SKM-1 treated with dmso at 0.1 percent for 144 hours (cell line): ENCODE measurements around the gene CDC5L.
"Not testable (repeated sequence)": the region's sequence is repeated elsewhere in the genome, so short reads cannot be mapped to it uniquely, and the experiment has no call there.

Source experiments
- DNase-seq: peaks from one replicate; lab custom pipeline; 2025; ENCODE audit not compliant: unreplicated experiment; lab: John Stamatoyannopoulos, UW

Gene CDC5L

DNA sequence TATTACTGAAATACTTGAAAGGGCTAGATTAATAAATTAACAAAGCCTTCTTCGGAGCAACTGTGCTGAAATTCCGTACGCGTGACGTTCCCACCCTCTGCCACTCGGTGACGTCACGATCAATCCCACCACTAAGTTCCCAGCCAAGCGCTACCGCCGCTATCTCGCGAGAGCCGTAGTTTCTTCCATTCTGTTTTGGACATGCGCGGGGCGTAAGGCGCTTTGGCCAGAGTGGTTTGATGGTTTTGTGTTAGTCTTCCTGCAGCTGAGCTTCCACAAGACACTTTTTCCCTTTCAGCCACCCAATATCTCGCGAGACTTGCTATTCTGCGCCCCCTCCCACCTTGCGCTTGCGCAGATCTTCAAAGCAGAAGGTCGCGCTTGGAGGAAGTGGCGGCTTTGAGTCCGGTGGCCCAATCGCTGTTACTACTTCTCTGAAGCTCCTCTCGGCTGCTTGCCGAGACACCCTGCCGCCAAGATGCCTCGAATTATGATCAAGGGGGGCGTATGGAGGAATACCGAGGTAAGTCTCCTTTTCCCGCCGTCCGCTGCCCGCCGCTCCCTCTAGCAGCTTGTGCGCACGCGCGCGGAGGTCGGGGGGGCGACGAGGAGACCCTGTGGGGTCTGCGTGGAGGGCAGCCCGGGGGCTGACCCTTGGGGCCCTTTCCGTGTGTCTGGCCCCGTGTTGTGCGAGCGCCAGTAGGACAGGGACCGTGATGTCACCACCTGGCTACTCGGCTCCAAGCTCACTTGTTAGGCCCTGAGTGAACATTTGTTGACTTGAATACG is at the start of gene CDC5L:
Gene CDC5L (plus strand): TSS at position 361 of the 789 bp plus-strand sequence. CDS start 118 bp downstream, at position 479.
- DNase-seq = peak; percentile 98

DNA sequence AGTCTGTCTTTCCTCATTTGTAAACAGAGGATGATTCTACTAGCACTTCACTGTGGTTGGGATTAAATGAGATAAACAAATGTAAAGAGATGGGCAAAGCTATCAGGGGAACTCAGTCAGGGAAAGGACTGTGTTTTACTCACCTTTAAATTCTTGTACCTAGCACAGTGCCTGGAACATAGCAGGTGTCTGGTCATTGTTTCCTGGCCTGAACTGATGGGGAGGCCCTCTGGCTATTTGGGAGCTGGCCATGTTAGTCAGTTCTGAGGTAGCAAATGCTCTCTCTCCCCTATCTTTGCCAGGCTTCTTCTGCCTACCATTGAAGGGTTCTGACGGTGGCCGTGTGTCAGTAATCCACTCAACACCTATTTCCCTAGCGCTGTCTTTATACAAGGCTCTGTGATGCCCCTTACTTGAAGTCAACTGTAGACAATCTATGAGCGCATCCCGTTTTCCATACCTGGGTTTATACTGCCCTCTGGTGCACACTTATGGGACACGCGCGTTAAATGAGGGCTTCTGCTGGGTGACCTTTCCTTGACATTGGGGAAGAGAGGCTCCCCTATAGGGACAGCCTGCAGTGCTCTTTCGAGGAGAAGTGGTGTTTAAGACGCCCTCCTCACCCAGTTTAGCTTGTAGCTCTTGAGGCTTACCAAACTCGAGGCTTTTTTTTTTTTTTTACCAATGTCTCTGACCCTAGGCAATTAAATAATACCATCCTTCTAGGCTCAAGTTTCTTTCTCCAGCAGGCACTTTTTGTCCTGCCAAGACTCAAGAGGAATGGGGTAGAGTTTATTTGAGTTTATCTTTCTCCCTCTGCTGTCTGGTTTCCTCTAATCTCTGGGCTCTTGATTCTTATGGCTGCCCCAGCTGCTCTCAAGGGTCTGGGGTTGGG is 49.0 kb upstream of the CDC5L start:
- peak; percentile 77 for DNase-seq

DNA sequence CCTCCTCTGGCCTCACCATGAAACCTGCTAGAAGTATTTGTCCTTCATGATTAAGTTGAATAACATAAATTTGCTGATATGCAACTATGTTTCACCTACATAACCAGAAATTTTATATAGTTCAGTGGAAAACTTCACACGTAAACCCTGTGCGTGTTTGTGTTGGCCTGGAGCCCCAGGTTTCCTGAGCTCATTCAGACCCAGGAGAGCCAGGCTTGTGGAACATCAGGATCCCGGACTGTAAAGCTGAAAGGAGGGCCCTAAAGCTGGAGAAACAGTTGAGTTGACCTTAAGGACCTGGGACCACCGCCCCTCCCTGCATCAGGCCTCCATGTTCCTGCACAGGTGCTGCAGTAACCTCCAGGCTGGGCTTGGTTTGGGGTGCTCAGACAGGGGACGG is 48.2 kb upstream of the CDC5L start:
- DNase-seq = no peak

DNA sequence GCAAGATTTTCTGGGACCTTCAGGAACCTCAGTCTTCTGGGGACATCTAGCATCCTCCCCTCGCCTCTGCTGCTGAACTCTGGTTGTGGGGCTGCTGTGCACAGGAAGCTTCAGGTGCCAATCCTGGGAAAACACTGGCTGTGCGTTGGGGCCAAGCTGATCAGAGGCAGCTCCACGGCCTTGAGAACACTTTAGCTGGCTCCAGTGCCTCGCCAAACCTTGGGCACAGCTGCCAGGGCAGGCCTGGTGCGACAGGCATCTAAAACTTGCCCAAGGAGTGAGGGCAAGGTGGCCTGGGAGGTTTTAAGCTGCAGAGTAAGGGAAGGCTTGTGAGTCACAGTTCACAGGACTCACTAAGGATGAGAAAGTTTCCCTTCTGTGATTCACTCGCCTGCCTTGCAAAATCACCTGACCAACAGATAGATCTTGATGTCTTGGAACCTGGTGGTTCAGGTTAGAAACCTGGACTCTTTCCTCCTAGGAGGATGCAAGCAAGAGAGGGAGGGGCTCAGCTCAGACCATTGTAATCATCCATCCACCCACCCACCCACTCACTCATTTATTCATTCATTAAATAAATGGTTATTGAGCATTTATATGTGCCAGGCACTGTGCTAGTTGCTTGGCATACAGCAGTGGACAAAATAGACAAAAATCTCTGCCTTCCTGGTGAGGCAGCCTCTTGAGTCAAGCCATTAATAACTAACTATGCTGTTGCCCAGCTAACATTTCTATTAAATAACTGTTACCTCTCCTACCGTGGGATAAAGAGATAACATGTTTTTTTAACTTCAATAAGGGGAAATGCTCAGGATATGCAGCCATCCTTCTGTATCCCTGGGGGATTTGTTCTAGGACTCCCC is 47.5 kb upstream of the CDC5L start:
- no peak for DNase-seq

DNA sequence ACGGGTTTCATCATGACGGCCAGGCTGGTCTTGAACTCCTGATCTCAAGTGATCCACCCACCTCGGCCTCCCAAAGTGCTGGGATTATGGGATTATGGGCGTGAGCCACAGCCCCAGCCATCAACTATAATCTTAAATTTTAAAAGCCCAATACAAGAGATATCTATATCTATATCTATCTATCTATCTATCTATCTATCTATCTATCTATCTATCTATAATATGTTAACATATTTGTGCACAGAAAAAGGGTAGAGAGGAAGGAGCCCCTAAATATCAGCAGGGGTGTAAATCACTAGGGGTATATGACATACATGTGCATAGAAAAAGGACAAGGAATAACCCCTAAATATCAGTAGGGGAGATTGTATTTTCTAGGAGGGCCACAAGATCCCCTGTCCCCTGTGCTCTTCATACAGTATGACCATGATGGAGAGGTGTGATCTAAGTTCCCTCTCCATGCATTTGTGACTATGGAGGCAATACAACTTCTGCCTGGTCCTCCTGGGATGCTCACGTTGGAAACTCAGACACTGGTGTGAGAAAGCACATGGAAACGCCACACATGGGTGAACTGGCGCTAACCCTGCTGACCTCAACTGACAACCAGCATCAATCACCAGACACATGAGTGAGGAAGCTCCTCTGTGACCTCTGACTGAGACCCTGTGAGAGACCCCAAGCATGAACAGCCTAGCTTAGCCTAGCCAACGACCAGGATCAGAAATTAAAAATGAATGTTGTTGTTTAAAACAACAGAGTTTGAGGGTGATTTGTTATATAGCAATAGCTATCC is 46.2 kb upstream of the CDC5L start:
- DNase-seq = no peak

DNA sequence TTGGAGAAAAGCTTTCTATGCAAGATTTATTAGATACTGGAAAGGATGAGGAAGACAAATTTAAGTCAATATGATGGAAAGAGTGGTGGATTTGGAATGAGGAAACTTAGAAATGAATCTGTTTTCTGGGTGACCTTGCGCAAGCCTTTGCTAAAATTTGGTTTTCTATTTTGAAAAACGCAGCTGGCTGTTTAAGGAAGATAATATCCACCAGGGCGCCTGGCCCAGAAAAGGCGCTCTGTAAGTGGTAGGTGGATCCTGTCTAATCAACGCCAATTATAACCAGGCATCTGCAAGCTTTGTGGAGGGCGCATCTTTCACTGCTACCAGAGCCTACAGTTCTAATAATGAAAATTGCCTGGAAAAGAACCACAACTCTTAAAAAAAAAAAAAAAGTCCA is 45.5 kb upstream of the CDC5L start:
- DNase-seq = peak; percentile 50

DNA sequence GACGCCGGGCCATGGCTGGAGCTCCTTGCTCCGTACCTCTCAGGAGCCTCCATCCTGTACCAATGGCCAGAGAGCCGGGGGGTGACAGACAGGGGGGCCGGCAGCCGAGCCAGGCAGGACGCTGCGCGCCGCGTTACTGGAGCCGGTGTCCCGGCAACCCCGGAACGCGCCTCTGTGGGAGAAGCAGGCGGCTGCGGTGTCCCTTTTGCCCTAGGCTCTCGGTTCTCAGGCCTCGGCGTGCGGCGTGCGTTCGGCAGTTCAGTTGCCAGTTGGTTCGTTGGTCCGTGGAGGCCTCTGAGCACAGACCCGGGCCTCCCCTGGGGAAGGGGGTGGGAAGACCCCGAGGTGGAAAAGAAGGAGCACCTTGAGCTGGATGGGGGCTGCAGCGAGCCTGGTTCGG is 45.0 kb upstream of the CDC5L start, which contains the start of gene SPATS1:
Gene SPATS1 (plus strand): TSS at position 162 of the 400 bp plus-strand sequence. CDS start 446 bp downstream, outside the sequence.
- no peak for DNase-seq

DNA sequence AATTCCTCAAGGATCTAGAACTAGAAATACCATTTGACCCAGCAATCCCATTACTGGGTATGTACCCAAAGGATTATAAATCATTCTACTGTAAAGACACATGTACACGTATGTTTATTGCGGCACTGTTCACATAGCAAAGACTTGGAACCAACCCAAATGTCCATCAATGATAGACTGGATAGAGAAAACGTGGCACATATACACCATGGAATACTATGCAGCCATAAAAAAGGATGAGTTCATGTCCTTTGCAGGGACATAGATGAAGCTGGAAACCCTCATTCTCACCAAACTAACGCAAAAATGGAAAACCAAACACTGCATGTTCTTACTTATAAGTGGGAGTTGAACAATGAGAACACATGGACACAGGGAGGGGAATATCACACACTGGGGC is 40.7 kb upstream of the CDC5L start:
- not testable (repeated sequence) for DNase-seq

DNA sequence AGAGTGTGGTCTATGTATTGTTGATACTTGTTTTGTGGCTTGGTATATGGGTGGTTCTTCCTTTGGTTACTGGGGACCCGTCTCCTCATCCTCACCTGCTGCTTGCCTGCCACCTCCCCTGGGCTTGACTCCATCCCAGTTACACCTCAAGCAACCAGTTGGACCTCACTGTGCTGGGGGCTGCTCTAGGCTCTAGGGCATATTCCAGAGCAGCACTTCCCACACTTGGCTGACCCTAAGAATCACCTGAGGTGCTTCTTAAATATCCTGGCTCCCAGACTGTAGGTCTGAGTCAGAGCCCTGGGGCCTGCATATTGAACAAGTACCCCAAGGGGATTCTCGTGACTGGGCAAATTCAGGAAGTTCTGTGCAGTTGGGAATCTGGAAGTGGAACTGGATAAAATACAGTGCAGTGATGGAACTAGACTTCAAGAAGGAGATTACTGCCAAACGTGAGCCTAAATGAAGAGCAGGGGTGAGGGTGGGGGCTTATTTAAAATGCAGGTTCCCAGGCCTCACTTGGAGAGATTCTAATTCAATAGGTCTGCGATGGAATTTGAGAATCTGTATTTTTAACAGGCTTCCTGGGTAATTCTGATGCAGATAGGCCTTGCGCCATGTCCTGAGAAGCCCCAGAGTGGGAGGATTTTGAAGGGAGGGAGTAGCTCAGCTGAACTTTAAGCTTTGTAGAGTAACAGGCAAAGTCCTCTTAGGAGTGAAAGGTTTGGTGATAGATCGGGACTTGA is 37.4 kb upstream of the CDC5L start:
- no peak for DNase-seq

DNA sequence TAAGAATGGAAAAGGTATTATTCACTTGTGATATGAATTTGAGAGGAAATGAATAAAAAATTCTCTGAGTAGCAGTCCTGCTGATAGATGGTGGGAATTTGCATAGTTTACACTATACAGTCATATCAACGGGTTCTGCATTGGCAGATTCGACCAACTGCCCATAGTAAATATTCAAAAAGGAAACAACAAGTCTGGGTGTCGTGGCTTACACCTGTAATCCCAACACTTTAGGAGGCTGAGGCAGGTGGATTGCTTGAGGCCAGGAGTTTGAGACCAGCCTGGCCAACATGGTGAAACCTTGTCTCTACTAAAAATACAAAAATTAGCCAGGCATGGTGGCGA is 36.9 kb upstream of the CDC5L start:
- DNase-seq = not testable (repeated sequence)

DNA sequence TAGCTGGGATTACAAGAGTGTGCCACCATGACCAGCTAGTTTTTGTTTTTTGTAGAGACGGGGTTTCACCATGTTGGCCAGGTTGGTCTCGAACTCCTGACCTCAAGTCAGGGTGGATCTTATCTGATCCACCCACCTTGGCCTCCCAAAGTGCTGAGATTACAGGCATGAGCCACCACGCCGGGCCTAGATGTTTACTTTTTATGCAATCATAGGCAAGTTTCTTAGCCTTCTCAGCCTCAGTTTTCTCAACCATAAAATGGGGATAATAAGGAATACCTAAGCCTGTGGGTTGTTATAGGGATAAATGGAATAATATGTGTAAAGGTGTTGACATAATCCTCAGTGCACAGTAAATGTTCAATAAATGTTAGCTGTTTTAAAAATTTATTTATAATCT is 35.2 kb upstream of the CDC5L start:
- DNase-seq = no peak

DNA sequence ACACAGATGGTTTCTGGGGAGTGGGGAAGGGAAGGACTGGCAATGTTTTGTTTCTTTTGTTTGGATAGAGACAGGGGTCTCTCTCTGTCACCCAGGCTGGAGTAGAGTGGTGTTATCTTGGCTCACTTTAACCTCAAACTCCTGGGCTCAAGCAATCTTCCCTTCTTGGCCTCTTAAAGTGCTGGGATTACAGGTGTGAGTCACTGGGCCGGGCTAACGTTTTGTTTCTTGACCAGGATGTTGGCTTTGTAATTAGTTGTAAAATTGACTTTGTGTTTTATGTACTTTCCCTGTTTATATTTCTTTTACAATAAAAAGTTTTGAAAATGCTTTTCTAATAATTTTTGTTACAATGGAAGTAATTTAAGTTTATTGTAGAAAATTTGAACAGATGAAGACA is 34.2 kb upstream of the CDC5L start:
- no peak for DNase-seq

DNA sequence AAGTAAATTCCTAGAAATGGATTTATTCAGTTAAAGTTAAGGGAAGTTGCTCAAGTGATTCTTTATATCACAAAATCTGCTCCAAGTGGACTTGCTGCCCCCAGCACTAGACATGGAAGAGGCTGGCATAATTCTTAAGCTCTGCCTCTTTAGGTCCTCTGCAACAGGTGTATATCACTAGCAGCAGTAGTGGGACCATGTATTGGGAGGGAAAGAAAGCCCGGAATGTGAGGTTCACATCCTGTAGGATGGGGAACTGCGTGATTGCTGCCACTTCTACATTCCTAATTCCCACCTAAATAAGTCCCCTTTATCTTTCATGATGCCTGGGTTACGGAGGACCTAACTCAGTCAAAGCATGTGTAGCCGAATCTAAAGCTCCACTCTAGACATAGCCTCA is 31.9 kb upstream of the CDC5L start:
- no peak for DNase-seq

DNA sequence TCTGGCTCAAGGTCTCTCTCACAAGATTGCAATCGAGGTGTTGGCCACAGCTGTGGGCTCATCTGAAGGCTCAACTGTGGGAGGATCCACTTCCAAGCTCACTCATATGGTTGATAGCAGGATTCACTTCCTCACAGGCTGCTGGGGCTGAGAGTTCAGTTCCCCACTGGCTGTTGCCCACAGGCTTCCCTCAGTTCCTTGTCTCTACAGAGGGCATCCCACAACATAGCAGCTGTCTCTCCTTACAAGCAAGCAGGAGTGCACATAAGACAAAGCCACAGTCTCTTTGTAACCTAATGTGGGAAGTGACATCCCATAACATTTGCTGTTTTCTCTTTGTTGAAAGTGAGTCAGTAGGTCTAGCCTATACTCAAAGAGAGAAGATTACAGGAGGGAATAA is 31.0 kb upstream of the CDC5L start:
- DNase-seq = peak; percentile 24

DNA sequence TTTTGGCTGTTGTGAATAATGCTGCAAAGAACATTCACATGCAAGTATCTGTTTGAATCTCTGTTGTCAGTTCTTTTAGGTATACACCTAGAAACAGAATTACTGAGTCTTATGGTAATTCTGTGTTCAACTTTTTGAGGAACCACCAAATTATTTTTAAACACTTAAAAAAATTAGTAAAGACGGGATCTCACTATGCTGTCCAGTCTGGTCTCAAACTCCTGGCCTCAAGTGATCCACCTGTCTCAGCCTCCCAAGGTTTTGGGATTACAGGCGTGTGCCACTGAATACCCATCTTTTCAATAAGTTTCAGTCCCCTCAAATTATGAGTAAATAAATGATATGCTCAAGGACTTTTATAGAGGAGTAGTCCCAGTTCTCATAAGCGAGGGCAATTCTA is 27.5 kb upstream of the CDC5L start:
- no peak for DNase-seq

DNA sequence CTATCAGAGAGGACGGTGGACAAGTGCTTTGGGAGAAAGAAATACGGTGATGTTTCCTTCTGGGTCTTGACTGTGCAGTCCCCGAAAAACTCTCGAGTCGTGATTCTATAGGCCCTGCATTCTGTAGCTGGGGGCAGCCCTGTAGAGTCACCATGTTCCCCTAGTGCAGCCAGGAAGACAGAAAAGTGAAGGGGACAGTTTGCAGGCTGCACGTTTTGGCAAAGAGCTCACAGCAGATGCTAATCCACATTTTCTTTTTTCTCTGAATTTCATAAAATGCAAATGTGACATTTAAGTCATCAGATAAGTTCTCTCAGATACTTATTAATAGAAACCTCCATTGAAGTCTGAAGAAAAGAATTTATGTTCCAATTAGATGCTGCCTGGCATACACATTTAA is 25.6 kb upstream of the CDC5L start:
- no peak for DNase-seq

DNA sequence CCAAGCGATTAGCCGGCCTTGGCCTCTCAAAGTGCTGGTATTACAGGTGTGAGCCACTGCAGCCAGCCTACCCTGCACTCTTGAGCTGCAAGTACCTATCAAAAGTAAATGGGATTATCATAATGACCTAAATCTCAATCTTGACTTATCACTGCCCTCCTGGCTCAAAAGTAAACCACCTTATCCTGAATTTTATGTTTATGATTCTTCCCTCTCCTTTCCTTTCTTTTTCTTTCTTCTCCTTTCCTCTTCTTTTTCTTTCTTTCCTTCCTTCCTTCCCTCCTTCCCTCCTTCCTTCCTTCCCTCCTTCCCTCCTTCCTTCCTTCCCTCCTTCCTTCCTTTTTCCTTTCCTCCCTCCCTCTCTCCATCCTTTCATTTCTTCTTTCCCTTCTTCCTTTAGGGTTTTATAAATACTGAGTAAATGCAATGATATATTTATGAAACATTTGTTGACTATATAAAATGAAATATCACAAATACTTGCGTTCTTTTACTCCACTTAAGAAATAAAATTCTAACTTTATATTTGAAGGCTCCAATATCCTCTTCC is 24.1 kb upstream of the CDC5L start:
- no peak for DNase-seq

DNA sequence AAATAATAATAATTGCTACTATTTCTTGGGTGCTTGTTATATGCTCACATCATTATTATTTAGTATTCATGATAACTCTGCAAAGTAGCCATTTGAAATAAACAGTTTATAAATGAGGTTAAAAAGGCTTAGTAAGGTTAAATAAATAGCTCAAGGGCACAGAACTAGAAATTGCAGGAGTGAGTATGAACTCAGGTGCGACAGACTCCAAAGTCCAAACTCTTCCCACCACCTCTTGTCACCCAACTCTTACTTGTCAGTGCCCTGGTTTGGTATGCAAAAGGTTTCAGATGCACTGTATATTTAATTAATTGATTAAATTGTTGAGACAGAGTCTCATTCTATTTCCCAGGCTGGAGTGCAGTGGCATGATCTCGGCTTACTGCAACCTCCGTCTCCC is 20.7 kb upstream of the CDC5L start:
- DNase-seq = no peak

DNA sequence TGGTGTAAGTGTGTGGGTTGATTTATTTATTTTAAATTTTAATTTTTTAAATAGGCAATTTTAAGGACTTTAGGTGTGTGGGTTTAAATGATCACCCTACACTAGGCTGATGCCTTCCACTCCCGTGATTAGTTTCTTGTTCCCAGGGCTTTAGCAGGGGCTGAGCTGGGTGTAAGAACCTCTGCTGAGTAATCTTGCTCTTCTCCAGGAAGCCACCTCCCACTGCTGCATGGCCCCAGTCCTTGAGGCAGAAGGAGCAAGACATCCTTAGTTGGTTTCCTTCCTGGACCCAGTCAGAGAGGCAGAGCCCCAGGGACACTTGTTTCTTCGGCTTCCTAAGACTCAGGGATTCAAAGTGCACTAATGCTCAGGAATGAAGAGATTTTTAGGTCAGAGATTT is 19.8 kb upstream of the CDC5L start:
- no peak for DNase-seq
